A549 treated with GW870086 at 1 μM for 4 hours (cell line): ENCODE data around the gene OR2M3. TPM values are rescaled to one million over a fixed set of nuclear protein-coding genes. Genes with fewer than 3 reads are reported as not detected.

Experiments
- total RNA-seq: library from RNA; stranded (reverse); fragments of 200-300 nt; extraction: Qiagen RNA extraction; gene quantifications from 5 replicates; pipeline ENCODE4 v1.2.3, GENCODE V29; 2022; ENCODE audit warnings: low read depth

The OR2M3 gene, protein sequence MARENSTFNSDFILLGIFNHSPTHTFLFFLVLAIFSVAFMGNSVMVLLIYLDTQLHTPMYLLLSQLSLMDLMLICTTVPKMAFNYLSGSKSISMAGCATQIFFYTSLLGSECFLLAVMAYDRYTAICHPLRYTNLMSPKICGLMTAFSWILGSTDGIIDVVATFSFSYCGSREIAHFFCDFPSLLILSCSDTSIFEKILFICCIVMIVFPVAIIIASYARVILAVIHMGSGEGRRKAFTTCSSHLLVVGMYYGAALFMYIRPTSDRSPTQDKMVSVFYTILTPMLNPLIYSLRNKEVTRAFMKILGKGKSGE
- total RNA-seq, result not detected in 5 replicates

GRCh38 chr1:248196965-248197364 lies at the start of gene OR2M3:
OR2M3 (plus strand) TSS chr1:248197265; CDS start chr1:248203068, 5,803 bp downstream.

GRCh38 chr1:248174521-248174920 lies 22.5 kb upstream of the OR2M3 start, which contains the start of gene OR2M2:
OR2M2 (plus strand) TSS chr1:248174821; CDS start chr1:248179986, 5,165 bp downstream.

DNA sequence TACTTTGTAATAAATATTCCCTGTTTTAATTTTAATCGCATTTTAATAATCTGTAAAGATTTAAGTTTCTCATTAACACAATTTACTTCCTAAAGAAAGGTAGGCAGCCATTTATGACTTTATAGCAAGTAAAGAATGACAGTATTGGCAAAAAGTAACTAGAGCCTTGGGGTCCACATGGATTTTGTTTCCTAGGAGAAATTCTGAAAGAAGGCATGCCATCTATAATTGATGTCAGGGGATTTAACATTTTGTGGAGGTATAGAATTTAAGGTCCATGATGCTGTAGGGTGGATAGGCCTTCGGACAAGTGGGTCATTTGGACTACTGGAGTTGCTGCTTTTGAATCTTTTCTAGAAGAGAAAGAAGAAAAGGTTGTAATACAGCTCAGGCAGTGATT lies 34.1 kb downstream of the OR2M3 start, which contains the start of gene OR2M4:
Gene OR2M4, plus strand, starts transcription at position 301 of the 400 bp plus-strand sequence. CDS start 7,512 bp downstream, outside the sequence.

Other genes with a start within 250 kb of the OR2M3 start
- not detected in 5 replicates for gene OR2L8, start 248.4 kb upstream of the OR2M3 start, total RNA-seq
- gene OR2AK2, start 232.0 kb upstream of the OR2M3 start, total RNA-seq, result not detected in 5 replicates
- not detected in 5 replicates for gene OR2L5, start 183.6 kb upstream of the OR2M3 start, total RNA-seq
- not detected in 5 replicates for gene OR2L2, start 167.2 kb upstream of the OR2M3 start, total RNA-seq
- gene OR2L3, start 150.4 kb upstream of the OR2M3 start, total RNA-seq, result not detected in 5 replicates
- gene OR2L13, start 102.1 kb upstream of the OR2M3 start, total RNA-seq, result not detected in 5 replicates
- not detected in 5 replicates for gene OR2M5, start 52.1 kb upstream of the OR2M3 start, total RNA-seq
- not detected in 5 replicates for gene OR2M2, start 22.4 kb upstream of the OR2M3 start, total RNA-seq
- gene OR2M4, start 34.2 kb downstream of the OR2M3 start, total RNA-seq, result not detected in 5 replicates
- not detected in 5 replicates for gene OR2T33, start 80.7 kb downstream of the OR2M3 start, total RNA-seq
- gene OR2T12, start 106.2 kb downstream of the OR2M3 start, total RNA-seq, result not detected in 5 replicates
- gene OR2M7, start 127.3 kb downstream of the OR2M3 start, total RNA-seq, result not detected in 5 replicates
- gene OR14C36, start 151.5 kb downstream of the OR2M3 start, total RNA-seq, result not detected in 5 replicates
- gene OR2T4, start 164.4 kb downstream of the OR2M3 start, total RNA-seq, result not detected in 5 replicates
- not detected in 5 replicates for gene OR2T6, start 178.5 kb downstream of the OR2M3 start, total RNA-seq
- gene OR2T1, start 205.8 kb downstream of the OR2M3 start, total RNA-seq, result not detected in 5 replicates
- not detected in 5 replicates for gene OR2T2, start 248.4 kb downstream of the OR2M3 start, total RNA-seq